Activated T-cell treated with anti-CD3 and anti-CD28 coated beads, Interleukin-2, amount 50 U/mL, for 72 hours (primary cell): ENCODE data around the gene BAD. TPM values are rescaled to one million over a fixed set of nuclear protein-coding genes. Genes with fewer than 3 reads are reported as not detected.
"Not testable (repeated sequence)": the region's sequence is repeated elsewhere in the genome, so short reads cannot be mapped to it uniquely, and the experiment has no call there.

Experiments
- ATAC-seq, 2 donors: fragments of 150-1000 bp; cut with Tn5 transposase; replicated peaks in 1 of 2; 2 replicates each; pipeline ENCODE4 v1.10.0; 2021; ENCODE audit warnings: moderate library complexity in 2 of 2, mild to moderate bottlenecking in 1 of 2
- DNase-seq, 2 donors: peaks; one replicate each; pipeline ENCODE4 v3.0.0; 2021 to 2022; ENCODE audit warnings: mixed read lengths in 1 of 2
- H3K27ac Mint-ChIP-seq: one replicate; pipeline ENCODE4 v1.8.0; 2022; ENCODE audit warnings: mild to moderate bottlenecking, moderate library complexity, mixed read lengths
- H3K27me3 Mint-ChIP-seq: one replicate; pipeline ENCODE4 v1.8.0; 2022; ENCODE audit warnings: low read depth, mixed read lengths
- H3K36me3 Mint-ChIP-seq, 2 donors: one replicate each; pipeline ENCODE4 v1.8.0; 2022; ENCODE audit warnings: mixed read lengths in 2 of 2, mild to moderate bottlenecking in 1 of 2; ENCODE audit not compliant: insufficient read depth in 2 of 2
- H3K4me1 Mint-ChIP-seq: one replicate; pipeline ENCODE4 v1.8.0; 2022; ENCODE audit warnings: low read depth, mixed read lengths
- H3K4me3 Mint-ChIP-seq, 2 donors: one replicate each; pipeline ENCODE4 v1.8.0; 2022; ENCODE audit warnings: mild to moderate bottlenecking in 2 of 2, mixed read lengths in 2 of 2, moderate library complexity in 2 of 2
- H3K9me3 Mint-ChIP-seq, 2 donors: one replicate each; pipeline ENCODE4 v1.8.0; 2022; ENCODE audit warnings: mixed read lengths in 2 of 2
- total RNA-seq, 2 donors: library from RNA; stranded (reverse); gene quantifications; one replicate each; pipeline ENCODE4 v1.2.3, GENCODE V29; 2022

BAD gene
- 10 to 100 TPM; 35.2 to 35.7 TPM for total RNA-seq

DNA sequence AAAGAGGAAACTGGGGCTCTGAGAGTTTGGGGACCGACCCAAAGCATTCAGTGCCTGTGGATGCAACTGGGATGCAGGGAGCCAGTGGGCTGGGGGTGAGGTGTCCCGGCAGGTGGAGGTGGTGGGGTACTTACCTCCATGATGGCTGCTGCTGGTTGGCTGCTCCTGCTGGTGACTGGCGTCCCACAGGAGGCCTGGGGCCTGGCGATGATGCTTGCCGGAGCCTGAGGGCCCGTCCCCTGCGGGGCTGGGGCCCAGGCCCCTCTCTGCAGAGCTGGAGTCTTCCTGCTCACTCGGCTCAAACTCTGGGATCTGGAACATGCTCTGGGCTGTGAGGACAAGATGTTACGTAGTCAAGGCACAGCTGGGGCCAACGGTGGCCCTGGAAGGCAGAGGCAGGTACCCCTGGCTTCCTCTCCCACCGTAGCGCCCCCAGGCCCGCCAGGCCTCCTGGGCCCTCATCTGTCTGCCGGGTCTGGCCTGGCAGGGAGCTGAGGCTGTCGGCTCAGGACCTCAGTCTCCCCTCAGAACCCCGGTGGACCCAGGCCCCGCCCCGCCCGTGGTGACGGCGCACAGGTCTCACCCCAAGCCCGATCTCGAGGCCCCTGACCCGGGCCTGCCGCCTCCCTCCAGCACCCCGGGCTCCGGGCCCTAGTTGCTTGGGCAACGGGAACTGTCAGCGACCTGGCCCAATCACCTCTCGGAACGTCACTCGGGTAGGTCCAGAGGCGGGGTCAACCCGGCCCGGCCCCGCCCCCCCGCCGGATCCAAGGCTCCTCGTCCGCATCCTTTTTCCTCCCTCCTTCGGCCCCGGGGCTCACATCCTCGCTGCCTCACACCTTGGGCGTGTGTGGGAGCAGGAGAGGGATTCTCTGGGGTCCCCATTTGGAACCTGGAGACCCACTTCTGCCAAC lies at the start of gene BAD:
Gene BAD (minus strand): TSS at position 618 of the 914 bp plus-strand sequence. CDS start 297 bp downstream, at position 321.
- peak; percentile 91 to 92 for ATAC-seq
- DNase-seq = peak; percentile 91 to 94
- Mint-ChIP-seq H3K4me3 (peak within 1 kb of the TSS; percentile 93 to 94), H3K27ac (peak within 1 kb of the TSS; percentile 82), H3K27me3 (no peaks in the 10 kb centered on the region), H3K9me3 (no peaks in the 10 kb centered on the region), H3K36me3 (peaks cover 2 to 5% of the 10 kb centered on the region in 2 donors), H3K4me1 (peaks cover 26% of the 10 kb centered on the region)

GRCh38 chr11:64333556-64333955 lies 49.1 kb upstream of the BAD start:
- H3K4me1 Mint-ChIP-seq = peaks cover 30% of the 10 kb centered on the region
- DNase-seq = no peak
- no peak overlapping the region for H3K27ac Mint-ChIP-seq
- no peak overlapping the region for H3K4me3 Mint-ChIP-seq
- ATAC-seq = no peak
- H3K27me3 Mint-ChIP-seq = no peaks in the 10 kb centered on the region
- H3K9me3 Mint-ChIP-seq = no peaks in the 10 kb centered on the region
- peaks cover 0 to 5% of the 10 kb centered on the region in 2 donors for H3K36me3 Mint-ChIP-seq

GRCh38 chr11:64331569-64332371 lies 47.3 kb upstream of the BAD start:
- Mint-ChIP-seq H3K27ac (peak overlapping the region; percentile 6), H3K36me3 (no peaks in the 10 kb centered on the region), H3K9me3 (no peaks in the 10 kb centered on the region), H3K27me3 (no peaks in the 10 kb centered on the region), H3K4me1 (peaks cover 20% of the 10 kb centered on the region), H3K4me3 (peak overlapping the region; percentile 32 to 40)
- ATAC-seq (peak; percentile 88 to 91), DNase-seq (peak; percentile 89 to 92)

DNA sequence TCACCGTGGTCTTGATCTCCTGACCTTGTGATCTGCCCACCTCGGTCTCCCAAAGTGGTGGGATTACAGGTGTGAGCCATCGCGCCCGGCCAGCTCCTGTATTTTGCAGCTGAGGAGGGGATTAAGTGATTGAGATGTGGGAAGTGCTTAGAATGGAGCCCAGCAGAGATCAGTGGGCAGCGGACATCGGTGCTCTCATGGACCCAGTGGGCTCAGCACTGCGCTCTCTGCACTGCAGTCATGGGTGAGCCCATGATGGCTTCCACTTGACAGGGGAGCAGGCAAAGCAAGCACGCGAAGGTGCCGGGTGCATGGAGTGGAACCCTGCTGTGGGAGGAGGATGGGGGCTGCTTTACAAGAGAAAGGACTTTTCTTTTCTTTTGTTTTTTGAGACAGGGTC lies 46.4 kb upstream of the BAD start:
- H3K4me1 Mint-ChIP-seq = peaks cover 20% of the 10 kb centered on the region
- H3K27ac Mint-ChIP-seq = no peak overlapping the region
- H3K27me3 Mint-ChIP-seq = no peaks in the 10 kb centered on the region
- ATAC-seq (no peak), DNase-seq (no peak)
- no peaks in the 10 kb centered on the region for H3K9me3 Mint-ChIP-seq
- H3K36me3 Mint-ChIP-seq = no peaks in the 10 kb centered on the region
- H3K4me3 Mint-ChIP-seq = no peak overlapping the region

GRCh38 chr11:64327993-64328392 lies 43.5 kb upstream of the BAD start:
- Mint-ChIP-seq H3K36me3 (no peaks in the 10 kb centered on the region), H3K27me3 (no peaks in the 10 kb centered on the region), H3K9me3 (no peaks in the 10 kb centered on the region), H3K4me1 (peaks cover 10% of the 10 kb centered on the region), H3K4me3 (no peak overlapping the region), H3K27ac (no peak overlapping the region)
- no peak for DNase-seq
- no peak for ATAC-seq

GRCh38 chr11:64327375-64327774 lies 42.9 kb upstream of the BAD start:
- no peaks in the 10 kb centered on the region for H3K9me3 Mint-ChIP-seq
- H3K4me1 Mint-ChIP-seq = peaks cover 10% of the 10 kb centered on the region
- no peak for DNase-seq
- no peak for ATAC-seq
- no peak overlapping the region for H3K4me3 Mint-ChIP-seq
- H3K36me3 Mint-ChIP-seq = no peaks in the 10 kb centered on the region
- no peaks in the 10 kb centered on the region for H3K27me3 Mint-ChIP-seq
- H3K27ac Mint-ChIP-seq = no peak overlapping the region

DNA sequence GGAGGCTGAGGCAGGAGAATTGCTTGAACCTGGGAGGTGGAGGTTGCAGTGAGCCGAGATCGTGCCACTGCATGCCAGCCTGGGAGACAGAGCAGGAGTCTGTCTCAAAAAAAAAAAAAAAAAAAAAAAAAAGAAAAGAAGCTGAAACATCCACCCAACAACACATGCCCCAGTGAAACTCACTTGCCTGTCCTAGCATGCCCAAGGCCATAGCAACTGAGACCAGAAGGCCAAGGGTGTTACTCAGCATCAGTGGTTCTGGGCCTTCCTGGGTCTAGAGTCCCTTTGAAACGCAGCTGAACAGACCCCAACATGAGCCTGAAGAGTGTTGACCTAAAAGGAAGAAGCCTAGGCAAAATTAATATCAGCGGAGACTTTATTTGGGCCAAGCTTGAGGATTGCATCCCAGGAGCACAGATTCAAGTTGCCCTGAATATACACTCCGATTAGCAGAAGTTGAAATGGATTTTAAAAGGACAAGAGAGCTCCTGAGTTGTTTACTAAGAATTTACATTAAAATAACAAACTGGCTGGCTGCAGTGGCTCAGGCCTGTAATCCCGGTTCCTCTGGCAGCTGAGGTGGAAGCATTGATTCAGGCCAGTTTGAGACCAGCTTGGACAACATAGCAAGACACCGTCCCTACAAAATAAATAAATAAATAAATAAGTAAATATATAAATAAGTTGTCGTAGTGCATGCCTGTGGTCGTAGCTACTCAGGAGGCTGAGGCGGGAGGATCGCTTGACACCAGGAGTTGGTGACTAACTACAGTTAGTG lies 40.4 kb upstream of the BAD start:
- Mint-ChIP-seq H3K4me3 (no peak overlapping the region), H3K4me1 (peaks cover 20% of the 10 kb centered on the region), H3K9me3 (no peaks in the 10 kb centered on the region), H3K27ac (no peak overlapping the region), H3K27me3 (no peaks in the 10 kb centered on the region), H3K36me3 (peaks cover 2% of the 10 kb centered on the region in 2 donors)
- no peak for DNase-seq
- no peak for ATAC-seq

- not testable (repeated sequence) for H3K9me3 Mint-ChIP-seq, H3K27me3 Mint-ChIP-seq, ATAC-seq, H3K27ac Mint-ChIP-seq, H3K36me3 Mint-ChIP-seq, DNase-seq, H3K4me3 Mint-ChIP-seq
- H3K4me1 Mint-ChIP-seq = peaks cover 29% of the 10 kb centered on the region
These were observed 39.5 kb upstream of the BAD start for GRCh38 chr11:64323984-64324383.

GRCh38 chr11:64323373-64323772 lies 38.9 kb upstream of the BAD start:
- no peak for DNase-seq
- Mint-ChIP-seq H3K4me1 (peaks cover 31% of the 10 kb centered on the region), H3K9me3 (no peaks in the 10 kb centered on the region), H3K36me3 (peaks cover 6 to 7% of the 10 kb centered on the region in 2 donors), H3K27me3 (no peaks in the 10 kb centered on the region), H3K4me3 (no peak overlapping the region), H3K27ac (no peak overlapping the region)
- no peak for ATAC-seq

- Mint-ChIP-seq H3K9me3 (no peaks in the 10 kb centered on the region), H3K4me3 (no peak overlapping the region), H3K4me1 (peaks cover 35% of the 10 kb centered on the region), H3K27me3 (no peaks in the 10 kb centered on the region), H3K36me3 (peaks cover 7 to 9% of the 10 kb centered on the region in 2 donors), H3K27ac (no peak overlapping the region)
- DNase-seq (no peak), ATAC-seq (no peak)
These were observed 38.4 kb upstream of the BAD start for GRCh38 chr11:64322925-64323260.

DNA sequence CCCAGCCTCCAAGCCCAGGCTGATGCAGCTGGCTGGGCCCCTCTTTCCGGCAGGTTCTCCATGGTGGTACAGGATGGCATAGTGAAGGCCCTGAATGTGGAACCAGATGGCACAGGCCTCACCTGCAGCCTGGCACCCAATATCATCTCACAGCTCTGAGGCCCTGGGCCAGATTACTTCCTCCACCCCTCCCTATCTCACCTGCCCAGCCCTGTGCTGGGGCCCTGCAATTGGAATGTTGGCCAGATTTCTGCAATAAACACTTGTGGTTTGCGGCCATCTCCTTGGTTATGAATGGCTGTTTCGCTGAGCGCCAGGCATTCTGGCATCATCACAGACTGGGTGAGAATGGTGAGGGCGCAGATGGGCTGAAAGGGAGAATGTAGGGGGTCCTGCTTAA lies 37.1 kb upstream of the BAD start:
- no peak overlapping the region for H3K4me3 Mint-ChIP-seq
- H3K4me1 Mint-ChIP-seq = peaks cover 45% of the 10 kb centered on the region
- H3K9me3 Mint-ChIP-seq = no peaks in the 10 kb centered on the region
- DNase-seq = no peak
- no peaks in the 10 kb centered on the region for H3K27me3 Mint-ChIP-seq
- peaks cover 9% of the 10 kb centered on the region in 2 donors for H3K36me3 Mint-ChIP-seq
- ATAC-seq = no peak
- H3K27ac Mint-ChIP-seq = no peak overlapping the region

DNA sequence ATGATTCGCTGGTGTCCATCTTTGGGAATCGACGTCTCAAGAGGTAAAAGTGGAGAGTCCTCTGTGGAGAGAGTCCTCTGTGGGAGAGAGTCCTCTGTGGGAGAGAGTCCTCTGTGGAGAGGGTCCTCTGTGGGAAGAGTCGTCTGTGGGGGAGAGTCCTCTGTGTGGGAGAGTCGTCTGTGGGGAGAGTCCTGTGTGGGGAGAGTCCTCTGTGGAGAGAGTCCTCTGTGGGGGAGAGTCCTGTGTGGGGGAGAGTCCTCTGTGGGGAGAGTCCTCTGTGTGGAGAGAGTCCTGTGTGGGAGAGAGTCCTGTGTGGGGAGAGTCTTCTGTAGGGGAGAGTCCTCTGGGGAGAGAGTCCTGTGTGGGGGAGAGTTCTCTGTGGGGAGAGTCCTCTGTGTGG lies 36.6 kb upstream of the BAD start:
- no peak for DNase-seq
- ATAC-seq = no peak
- Mint-ChIP-seq H3K27me3 (no peaks in the 10 kb centered on the region), H3K27ac (no peak overlapping the region), H3K9me3 (no peaks in the 10 kb centered on the region), H3K4me1 (peaks cover 50% of the 10 kb centered on the region), H3K36me3 (peaks cover 9% of the 10 kb centered on the region in 2 donors), H3K4me3 (peak overlapping the region in 1 of 2 donors; percentile 5)

- H3K4me3 Mint-ChIP-seq = no peak overlapping the region
- peaks cover 50% of the 10 kb centered on the region for H3K4me1 Mint-ChIP-seq
- ATAC-seq (no peak), DNase-seq (no peak)
- H3K36me3 Mint-ChIP-seq = peaks cover 9% of the 10 kb centered on the region in 2 donors
- no peaks in the 10 kb centered on the region for H3K27me3 Mint-ChIP-seq
- peak overlapping the region; percentile 78 for H3K27ac Mint-ChIP-seq
- no peaks in the 10 kb centered on the region for H3K9me3 Mint-ChIP-seq
These were observed 36.1 kb upstream of the BAD start for GRCh38 chr11:64320556-64320955.
